Psoas muscle (tissue), 8 donors: Measurements from ENCODE around the gene PANK3. TPM values are rescaled to one million over a fixed set of nuclear protein-coding genes. Genes with fewer than 3 reads are reported as not detected.

ENCODE experiments used
- ATAC-seq, 4 donors: fragments of 200-7000 bp; cut with Tn5 transposase; one replicate each; pipeline ENCODE4 v1.9.1; 2020; ENCODE audit warnings: moderate library complexity in 3 of 4, mild to moderate bottlenecking in 2 of 4
- DNase-seq, 2 donors: peaks; one replicate each; pipeline ENCODE4 v3.0.0-alpha.2; 2020
- H3K27ac ChIP-seq: fragments of 200-600 bp; one replicate; pipeline ENCODE4 v1.8.0; 2022
- H3K27me3 ChIP-seq, 3 donors: fragments of 200-600 bp in 1 of 3; one replicate each; pipeline versions ENCODE4 v1.6.1 to v1.8.0; 2013 to 2022; ENCODE audit warnings: low read length in 2 of 3, mild to moderate bottlenecking in 2 of 3, moderate library complexity in 1 of 3; ENCODE audit not compliant: insufficient read depth in 3 of 3
- H3K36me3 ChIP-seq, 2 donors: fragments of 200-600 bp in 1 of 2; one replicate each; pipeline versions ENCODE4 v1.6.1 to v1.8.0; 2013 to 2022; ENCODE audit warnings: low read depth in 1 of 2, mild to moderate bottlenecking in 1 of 2, moderate library complexity in 1 of 2; ENCODE audit not compliant: insufficient read depth in 1 of 2
- H3K4me1 ChIP-seq: fragments of 200-600 bp; one replicate; pipeline ENCODE4 v1.8.0; 2022
- H3K4me3 ChIP-seq: fragments of 200-600 bp; one replicate; pipeline ENCODE4 v1.8.0; 2022; ENCODE audit warnings: mild to moderate bottlenecking
- H3K9me3 ChIP-seq: fragments of 200-600 bp; one replicate; pipeline ENCODE4 v1.8.0; 2022
- WGBS, 3 donors: extraction: QIAGEN DNeasy Blood & Tissue Kit; methylation state at CpG; one replicate each; pipeline versions ENCODE4 v1.1.6 to v1.1.7; 2013; 5-methylcytosine and 5-hydroxymethylcytosine counted together
- intact Hi-C, 2 donors: fragments of 100-400 bp; cut with DNase I; formaldehyde crosslinking; loops; one replicate each; pipeline versions ENCODE4 v1.11.0 to v1.14.2; 2022
- long read RNA-seq, 2 donors: library from polyadenylated mRNA; unstranded; transcript quantifications; one replicate each; pipeline ENCODE4 v2.0.0, GENCODE V29; 2021
- polyA plus RNA-seq, 3 donors: library from polyadenylated mRNA; stranded (reverse); fragments of 200-250 nt; gene quantifications; one replicate each; pipeline ENCODE4 v1.2.3, GENCODE V29; 2013
- total RNA-seq, 4 donors: library from RNA; stranded (reverse); fragmentation: NEBNext Ultra II Directional in 2 of 4; extraction: Animal tissue kit (Norgen Biotek cat#: 25700) in 2 of 4; gene quantifications; one replicate each; pipeline versions ENCODE4 v1.2.1 to v1.2.4, GENCODE V29; 2021 to 2023
- TF ChIP-seq, protein P1 (sequence below): fragments of 200-600 bp; IDR thresholded peaks from one replicate; pipeline ENCODE4 v1.8.0; 2022; ENCODE audit warnings: antibody characterized with exemption
- donor health status: healthy with polysubstance abuse.
- donor health status: DM: no; HTN: no; CAD: no; lungs with moderate emphysema.
- donor health status: Bipolar disorder and iron deficiency.
- donor health status: healthy.
- donor health status: DM: yes; HTN: yes; CAD: no.
- donor health status: DM: no; HTN: no; CAD: no.
- donor health status: DM: no; HTN: no; CAD: no.
- donor health status: DM: yes; HTN: yes; CAD: no.

Gene PANK3
- 10 to 100 TPM; 26.8 to 30.7 (median 29.6) TPM for total RNA-seq
- polyA plus RNA-seq = 10 to 100 TPM in 2 of 3 donors, 1 to 10 TPM in 1; 5.6 to 21.0 (median 15.5) TPM
- long read RNA-seq, donor 1, full-length matches to known transcripts = 8 of 10 reads
- long read RNA-seq, donor 1, partial matches to known transcripts = 0 of 10 reads
- long read RNA-seq, donor 1, other reads (novel, unspliced or antisense) = 2 of 10 reads
- long read RNA-seq, donor 2, full-length matches to known transcripts = 16 of 19 reads
- long read RNA-seq, donor 2, partial matches to known transcripts = 2 of 19 reads
- long read RNA-seq, donor 2, other reads (novel, unspliced or antisense) = 1 of 19 reads

DNA sequence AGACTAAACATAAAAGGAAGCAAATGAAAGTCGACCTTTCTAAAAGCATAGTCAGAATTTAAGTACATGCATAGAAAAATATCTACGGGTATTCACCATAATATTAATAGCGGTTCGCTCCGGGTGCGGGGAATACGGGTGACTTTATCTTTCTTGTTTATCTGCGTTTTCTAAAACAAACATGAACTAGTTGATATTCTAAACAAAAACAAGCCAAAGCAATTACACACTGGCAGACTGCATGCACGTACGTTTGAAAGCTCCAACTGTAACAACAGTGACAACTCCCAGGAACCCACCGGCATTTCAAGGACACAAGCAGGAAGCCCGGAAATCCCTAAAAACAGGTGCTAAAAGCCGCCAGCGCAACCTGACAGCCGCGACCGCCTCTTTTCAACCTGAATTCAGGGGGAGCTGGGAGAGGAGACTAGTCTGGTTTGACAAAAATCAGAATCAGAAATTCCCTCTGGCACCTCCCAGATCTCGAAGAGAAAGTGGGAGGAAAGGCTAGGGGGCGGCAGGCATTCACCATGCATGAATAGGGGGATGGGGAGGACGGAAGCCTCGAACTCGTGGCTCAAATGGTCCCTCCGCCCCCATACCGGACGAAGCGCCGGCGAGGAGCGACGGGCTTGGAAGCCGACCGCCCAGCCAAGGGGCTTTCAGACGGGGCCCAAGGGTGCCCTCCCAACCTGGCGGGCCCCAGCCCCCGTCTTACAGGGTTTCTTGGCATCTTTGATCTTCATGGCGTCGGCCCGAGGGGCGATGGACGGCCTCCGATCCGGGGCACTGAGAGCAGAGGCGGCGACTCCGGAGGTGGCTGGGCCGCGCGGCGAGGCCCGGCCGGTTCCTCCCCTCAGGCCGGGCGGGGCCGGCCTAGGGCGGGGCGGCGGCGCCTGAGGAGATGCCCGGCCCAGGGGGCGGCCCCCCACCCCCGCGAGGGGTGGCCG, at the start of gene PANK3:
TSS of gene PANK3 (minus strand) at position 831 of the 950 bp plus-strand sequence. CDS start at position 746, 85 bp downstream.
- WGBS, 3 donors = 0 to 1% (median 0%) methylated on average over 41 to 63 of the region's 63 CpGs
- H3K9me3 ChIP-seq = no peaks in the 10 kb centered on the region
- H3K36me3 ChIP-seq = no peaks in the 10 kb centered on the region
- intact Hi-C loops = loop anchor here (2.0 to 5.0 kb wide), 2 partner anchors 92 kb away; partner anchors contain the start of gene RARS1 (in 2 of the 2)
- DNase-seq (no peak), ATAC-seq (peak; percentile 77 to 85 (median 82))
- H3K27ac ChIP-seq = peak within 1 kb of the TSS; percentile 92
- peaks cover 26% of the 10 kb centered on the region for H3K4me1 ChIP-seq
- TF ChIP-seq, protein P1, sequence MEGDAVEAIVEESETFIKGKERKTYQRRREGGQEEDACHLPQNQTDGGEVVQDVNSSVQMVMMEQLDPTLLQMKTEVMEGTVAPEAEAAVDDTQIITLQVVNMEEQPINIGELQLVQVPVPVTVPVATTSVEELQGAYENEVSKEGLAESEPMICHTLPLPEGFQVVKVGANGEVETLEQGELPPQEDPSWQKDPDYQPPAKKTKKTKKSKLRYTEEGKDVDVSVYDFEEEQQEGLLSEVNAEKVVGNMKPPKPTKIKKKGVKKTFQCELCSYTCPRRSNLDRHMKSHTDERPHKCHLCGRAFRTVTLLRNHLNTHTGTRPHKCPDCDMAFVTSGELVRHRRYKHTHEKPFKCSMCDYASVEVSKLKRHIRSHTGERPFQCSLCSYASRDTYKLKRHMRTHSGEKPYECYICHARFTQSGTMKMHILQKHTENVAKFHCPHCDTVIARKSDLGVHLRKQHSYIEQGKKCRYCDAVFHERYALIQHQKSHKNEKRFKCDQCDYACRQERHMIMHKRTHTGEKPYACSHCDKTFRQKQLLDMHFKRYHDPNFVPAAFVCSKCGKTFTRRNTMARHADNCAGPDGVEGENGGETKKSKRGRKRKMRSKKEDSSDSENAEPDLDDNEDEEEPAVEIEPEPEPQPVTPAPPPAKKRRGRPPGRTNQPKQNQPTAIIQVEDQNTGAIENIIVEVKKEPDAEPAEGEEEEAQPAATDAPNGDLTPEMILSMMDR = no peak
- no peaks in the 10 kb centered on the region for H3K27me3 ChIP-seq
- peak within 1 kb of the TSS; percentile 81 for H3K4me3 ChIP-seq

DNA sequence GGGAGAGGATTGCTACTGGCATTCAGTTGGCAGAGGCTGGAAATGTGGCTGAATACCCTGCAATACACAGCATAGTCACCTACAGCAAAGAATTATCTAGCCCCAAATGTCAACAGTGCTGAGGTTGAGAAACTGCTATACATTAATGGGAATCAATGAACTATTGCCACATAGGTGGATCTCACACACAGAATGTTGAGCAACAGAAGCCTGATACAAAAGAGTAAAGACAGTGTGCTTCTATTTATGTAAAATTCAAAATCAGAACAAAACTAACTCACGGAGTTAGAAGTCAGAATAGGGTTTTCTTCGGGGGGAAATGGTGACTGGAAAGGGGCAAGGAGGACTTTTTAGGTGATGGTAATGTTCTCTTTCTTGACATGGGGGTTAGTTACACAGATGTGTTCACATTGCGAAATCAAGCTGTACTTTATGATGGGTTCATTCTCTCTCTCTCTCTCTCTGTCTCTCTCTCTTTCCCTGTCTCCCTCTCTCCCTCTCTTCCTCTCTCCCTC, 45.7 kb upstream of the PANK3 start:
- TF ChIP-seq, protein P1 = no peak
- DNase-seq = no peak
- Histone ChIP-seq H3K4me3 (no peak overlapping the region), H3K4me1 (no peaks in the 10 kb centered on the region), H3K36me3 (no peaks in the 10 kb centered on the region), H3K9me3 (no peaks in the 10 kb centered on the region), H3K27ac (no peak overlapping the region), H3K27me3 (peaks cover 0 to 8% (median 4%) of the 10 kb centered on the region in 3 donors)
- WGBS, 3 donors = 84 to 92% (median 90%) methylated on average over 3 of the region's 3 CpGs
- ATAC-seq = no peak
- intact Hi-C loops = no loop called here

DNA sequence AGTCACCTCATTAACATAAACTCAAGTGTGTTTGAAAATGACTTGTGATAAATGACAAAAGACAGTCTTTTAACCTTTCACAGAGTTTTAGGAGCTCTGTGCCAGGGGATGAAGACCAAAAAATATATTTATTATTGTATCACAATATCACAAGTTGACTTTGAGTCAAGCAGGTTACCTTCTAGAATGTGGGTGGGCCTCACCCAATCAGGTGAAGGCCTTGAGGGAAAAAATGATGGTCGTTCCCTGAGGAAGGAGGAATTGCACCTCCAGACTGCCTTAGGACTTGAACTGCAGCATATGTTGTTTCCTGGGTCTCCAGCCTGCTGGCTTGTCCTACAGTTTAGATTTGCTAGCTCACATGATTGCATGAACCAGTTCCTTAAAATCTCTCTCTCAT, 41.6 kb upstream of the PANK3 start:
- intact Hi-C loops = no loop called here
- TF ChIP-seq, protein P1 = no peak
- DNase-seq (no peak), ATAC-seq (no peak)
- H3K9me3 ChIP-seq = no peaks in the 10 kb centered on the region
- no peaks in the 10 kb centered on the region for H3K4me1 ChIP-seq
- H3K27ac ChIP-seq = no peak overlapping the region
- H3K36me3 ChIP-seq = no peaks in the 10 kb centered on the region
- 62 to 89% (median 80%) methylated on average over 1 of the region's 1 CpG for WGBS, 3 donors
- peaks cover 0 to 5% (median 0%) of the 10 kb centered on the region in 3 donors for H3K27me3 ChIP-seq
- H3K4me3 ChIP-seq = no peak overlapping the region

DNA sequence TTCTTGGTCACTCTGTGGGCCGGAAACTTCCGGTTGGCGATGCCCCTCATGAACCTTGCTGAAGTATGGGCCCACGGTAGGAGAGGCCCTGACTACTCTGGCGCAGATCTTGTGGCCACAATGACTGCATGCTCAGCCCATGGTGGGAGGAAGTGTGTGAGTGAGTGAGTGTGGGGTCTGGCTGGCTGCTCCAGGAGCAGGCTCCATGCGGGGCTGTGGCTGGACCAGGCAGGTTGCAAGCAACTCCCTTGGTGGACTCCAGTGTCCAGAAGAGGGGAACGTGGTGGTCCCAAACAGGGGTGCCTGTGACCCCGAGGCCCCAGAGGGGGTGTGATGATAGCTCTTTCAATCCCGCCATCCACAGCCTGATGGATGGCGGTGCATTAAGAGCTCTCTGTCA, 35.5 kb upstream of the PANK3 start:
- no peak overlapping the region for H3K4me3 ChIP-seq
- H3K36me3 ChIP-seq = no peaks in the 10 kb centered on the region
- DNase-seq = no peak
- 93 to 98% (median 95%) methylated on average over 10 of the region's 10 CpGs for WGBS, 3 donors
- ATAC-seq = no peak
- H3K27ac ChIP-seq = no peak overlapping the region
- H3K27me3 ChIP-seq = peaks cover 0 to under 1% (median 0%) of the 10 kb centered on the region in 3 donors
- no peaks in the 10 kb centered on the region for H3K4me1 ChIP-seq
- TF ChIP-seq, protein P1 = no peak
- intact Hi-C loops = no loop called here
- no peaks in the 10 kb centered on the region for H3K9me3 ChIP-seq
